ENCODE results near the gene OPHN1.

GRCh38 chrX:68273887-68274286 lies 159.4 kb downstream of the OPHN1 start:
- TF ChIP-seq CTCF (conservative IDR thresholded peaks at IDR 0.05; ENCODE audit: low read depth in 2 of 2) (no peak; a peak in 1 of 4 replicates), REST (IDR thresholded peaks at IDR 0.05; ENCODE audit: unreplicated experiment) (no peak), POLR2AphosphoS5 (IDR thresholded peaks at IDR 0.05; ENCODE audit: low read depth) (no peak), CREB1 (CRISPR knock-in tag; IDR thresholded peaks at IDR 0.05; ENCODE audit: low read depth) (no peak)
